ENCODE measurements around the gene S1PR5. TPM values are rescaled to one million over a fixed set of nuclear protein-coding genes. Genes with fewer than 3 reads are reported as not detected.
"Not testable (repeated sequence)": the region's sequence is repeated elsewhere in the genome, so short reads cannot be mapped to it uniquely, and the experiment has no call there.

The S1PR5 gene
- total and polyA plus RNA-seq, 4 experiments from 2014 or later: 1.3 to 3.1 (median 1.7) TPM

DNA sequence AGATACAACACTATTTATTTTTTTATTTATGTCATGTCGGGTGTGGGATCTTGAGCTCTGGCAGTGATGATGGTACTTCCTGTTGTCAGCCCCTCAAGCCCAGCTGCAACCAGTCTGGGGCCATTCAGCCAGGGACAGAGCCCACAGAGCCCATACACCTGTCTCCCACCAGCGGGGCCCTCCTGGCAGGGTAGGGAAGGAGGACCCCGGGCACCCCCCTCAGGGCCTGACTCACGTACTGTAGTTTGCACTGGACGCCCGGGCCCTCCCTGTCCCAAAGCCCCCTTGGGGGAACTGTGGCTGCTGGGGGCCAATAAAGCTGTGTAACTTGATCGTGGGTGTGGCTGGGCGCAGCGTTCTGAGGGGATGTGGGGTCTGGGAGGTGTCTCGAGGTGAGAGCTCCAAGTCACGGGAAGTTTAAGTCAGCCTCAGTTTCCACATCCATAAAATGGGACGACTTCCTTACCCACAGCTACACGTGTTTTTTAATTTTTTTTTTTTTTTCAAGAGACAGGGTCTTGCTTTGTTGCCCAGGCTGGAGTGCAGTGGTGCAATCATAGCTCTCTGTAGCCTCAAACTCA lies 35.9 kb upstream of the S1PR5 start:
- H3K9me3 Mint-ChIP-seq: no peaks in the 10 kb centered on the region
- peak in 1 of 5 donors; percentile 8 for DNase-seq
- Histone ChIP-seq H3K9me3 (ENCODE audit: control insufficient read depth in 1 of 2, low read length in 2 of 2) (no peaks in the 10 kb centered on the region), H3K27me3 (ENCODE audit: insufficient read depth, low read length) (no peaks in the 10 kb centered on the region), H3K36me3 (ENCODE audit: insufficient read depth, low read length) (peaks cover 53% of the 10 kb centered on the region), H3K4me1 (ENCODE audit: insufficient read depth, low read length) (peaks cover 51% of the 10 kb centered on the region), H3K4me3 (ENCODE audit: low read length in 2 of 2) (no peak overlapping the region), H3K27ac (ENCODE audit: low read depth, low read length) (peak overlapping the region; percentile 53)
- ChIA-PET CTCF (ENCODE audit: partially characterized antibody) (interaction anchor here (0.6 to 4.3 kb wide), 19 partner anchors 10 to 475 kb away, joined by 3 to 31 read pairs (median 4); partner anchors contain the start of genes CDKN2D and QTRT1), POLR2A (ENCODE audit: partially characterized antibody) (interaction anchor here (0.7 to 7.0 kb wide), 9 partner anchors 9 to 148 kb away, joined by 3 to 128 read pairs (median 5); partner anchors contain the start of genes ATG4D, CDKN2D, KRI1 and QTRT1)
- H3K27me3 Mint-ChIP-seq: no peaks in the 10 kb centered on the region
- peaks cover 29 to 67% of the 10 kb centered on the region in 2 donors for H3K36me3 Mint-ChIP-seq
- H3K4me1 Mint-ChIP-seq: peaks cover 20 to 53% (median 36%) of the 10 kb centered on the region in 4 donors
- H3K27ac Mint-ChIP-seq: peak overlapping the region; percentile 90 to 97 (median 93)
- peak overlapping the region in 6 of 8 donors; percentile 64 to 86 (median 84) for H3K4me3 Mint-ChIP-seq
- intact Hi-C loops (cut with micrococcal nuclease): no loop called here

DNA sequence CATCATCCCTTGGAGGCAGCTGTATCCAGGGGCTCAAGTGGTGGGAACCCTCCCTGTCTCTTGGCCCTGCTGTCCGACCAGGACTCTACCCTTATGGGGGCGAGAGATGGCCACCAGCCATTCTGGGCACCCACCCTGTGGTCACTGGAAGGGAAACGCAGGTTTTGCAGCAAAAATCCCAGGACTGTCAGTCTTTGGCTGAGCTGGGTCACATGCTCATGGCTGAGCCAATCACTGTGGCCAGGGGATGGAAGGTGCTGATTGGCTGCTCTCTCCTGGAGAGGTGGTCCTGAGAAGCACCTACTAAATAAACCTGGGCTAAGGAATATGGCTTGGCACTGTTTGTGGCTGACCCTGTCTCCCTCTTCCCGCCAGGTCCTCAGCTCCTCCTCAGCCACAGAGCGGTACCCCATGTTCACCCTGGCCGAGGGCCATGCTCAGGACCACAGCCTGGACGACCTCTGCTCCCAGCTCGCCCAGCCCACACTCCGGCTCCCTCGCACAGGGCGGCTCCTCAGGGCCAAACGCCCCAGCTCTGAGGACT lies 35.3 kb upstream of the S1PR5 start:
- peaks cover 20 to 50% (median 36%) of the 10 kb centered on the region in 4 donors for H3K4me1 Mint-ChIP-seq
- no peak overlapping the region for H3K4me3 ChIP-seq (ENCODE audit: low read length in 2 of 2)
- peak overlapping the region in 6 of 7 donors; percentile 53 to 97 (median 60) for H3K27ac Mint-ChIP-seq
- POLR2A ChIA-PET (ENCODE audit: partially characterized antibody): interaction anchor here (0.7 to 7.0 kb wide), 8 partner anchors 9 to 149 kb away, joined by 3 to 128 read pairs (median 4); partner anchors contain the start of genes ATG4D, CDKN2D, KRI1 and QTRT1
- CTCF ChIA-PET (ENCODE audit: partially characterized antibody): interaction anchor here (0.8 to 4.3 kb wide), 13 partner anchors 10 to 147 kb away, joined by 3 to 31 read pairs (median 5); partner anchors contain the start of gene KRI1
- no peak for DNase-seq
- H3K36me3 ChIP-seq (ENCODE audit: insufficient read depth, low read length): peaks cover 48% of the 10 kb centered on the region
- no peaks in the 10 kb centered on the region for H3K27me3 Mint-ChIP-seq
- H3K9me3 Mint-ChIP-seq: no peaks in the 10 kb centered on the region
- peak overlapping the region; percentile 53 for H3K27ac ChIP-seq (ENCODE audit: low read depth, low read length)
- peak overlapping the region in 4 of 8 donors; percentile 3 to 86 (median 4) for H3K4me3 Mint-ChIP-seq
- H3K27me3 ChIP-seq (ENCODE audit: insufficient read depth, low read length): no peaks in the 10 kb centered on the region
- H3K4me1 ChIP-seq (ENCODE audit: insufficient read depth, low read length): peaks cover 51% of the 10 kb centered on the region
- peaks cover 25 to 64% of the 10 kb centered on the region in 2 donors for H3K36me3 Mint-ChIP-seq
- intact Hi-C loops (cut with micrococcal nuclease): no loop called here
- no peaks in the 10 kb centered on the region for H3K9me3 ChIP-seq (ENCODE audit: control insufficient read depth in 1 of 2, low read length in 2 of 2)

DNA sequence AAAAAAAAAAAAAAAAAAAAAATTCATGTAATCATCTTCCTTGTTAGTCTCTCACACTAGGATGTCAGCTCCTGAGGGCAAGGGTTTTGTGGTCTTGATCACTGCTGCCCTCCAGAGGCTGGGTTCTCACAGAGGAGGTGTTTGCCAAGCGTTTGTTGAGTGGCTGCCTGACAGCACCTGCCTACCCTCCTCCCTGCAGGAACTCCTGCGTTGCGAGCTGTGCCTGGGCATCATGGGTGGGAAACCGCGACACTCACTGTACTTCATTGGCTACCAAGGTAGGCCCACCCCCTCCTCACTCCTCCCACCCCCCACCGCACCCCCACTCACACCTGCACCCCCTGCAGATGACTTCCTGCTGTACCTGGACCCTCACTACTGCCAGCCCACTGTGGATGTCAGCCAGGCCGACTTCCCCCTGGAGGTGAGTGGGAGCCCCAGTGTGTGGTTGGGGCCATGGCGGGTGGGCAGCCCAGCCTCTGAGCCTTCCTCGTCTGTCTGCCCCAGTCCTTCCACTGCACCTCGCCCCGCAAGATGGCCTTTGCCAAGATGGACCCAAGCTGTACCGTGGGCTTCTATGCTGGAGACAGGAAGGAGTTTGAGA lies 34.6 kb upstream of the S1PR5 start:
- Histone ChIP-seq H3K36me3 (ENCODE audit: insufficient read depth, low read length) (peaks cover 53% of the 10 kb centered on the region), H3K9me3 (ENCODE audit: control insufficient read depth in 1 of 2, low read length in 2 of 2) (no peaks in the 10 kb centered on the region), H3K4me3 (ENCODE audit: low read length in 2 of 2) (no peak overlapping the region), H3K27me3 (ENCODE audit: insufficient read depth, low read length) (no peaks in the 10 kb centered on the region), H3K4me1 (ENCODE audit: insufficient read depth, low read length) (peaks cover 51% of the 10 kb centered on the region), H3K27ac (ENCODE audit: low read depth, low read length) (peak overlapping the region; percentile 53)
- H3K4me1 Mint-ChIP-seq: peaks cover 21 to 50% (median 36%) of the 10 kb centered on the region in 4 donors
- H3K27me3 Mint-ChIP-seq: no peaks in the 10 kb centered on the region
- no peaks in the 10 kb centered on the region for H3K9me3 Mint-ChIP-seq
- ChIA-PET CTCF (ENCODE audit: partially characterized antibody) (interaction anchor here (0.7 to 4.2 kb wide), 12 partner anchors 10 to 148 kb away, joined by 3 to 31 read pairs (median 4); partner anchors contain the start of genes KRI1 and S1PR5), POLR2A (ENCODE audit: partially characterized antibody) (interaction anchor here (1.2 to 7.0 kb wide), 3 partner anchors 14 to 52 kb away, joined by 3 to 128 read pairs (median 13); partner anchors contain the start of genes CDKN2D and KRI1)
- H3K4me3 Mint-ChIP-seq: peak overlapping the region in 1 of 8 donors; percentile 15
- peak overlapping the region; percentile 29 to 86 (median 63) for H3K27ac Mint-ChIP-seq
- intact Hi-C loops (cut with micrococcal nuclease): no loop called here
- DNase-seq: peak in 3 of 5 donors; percentile 23 to 28 (median 27)
- H3K36me3 Mint-ChIP-seq: peaks cover 25 to 67% of the 10 kb centered on the region in 2 donors

DNA sequence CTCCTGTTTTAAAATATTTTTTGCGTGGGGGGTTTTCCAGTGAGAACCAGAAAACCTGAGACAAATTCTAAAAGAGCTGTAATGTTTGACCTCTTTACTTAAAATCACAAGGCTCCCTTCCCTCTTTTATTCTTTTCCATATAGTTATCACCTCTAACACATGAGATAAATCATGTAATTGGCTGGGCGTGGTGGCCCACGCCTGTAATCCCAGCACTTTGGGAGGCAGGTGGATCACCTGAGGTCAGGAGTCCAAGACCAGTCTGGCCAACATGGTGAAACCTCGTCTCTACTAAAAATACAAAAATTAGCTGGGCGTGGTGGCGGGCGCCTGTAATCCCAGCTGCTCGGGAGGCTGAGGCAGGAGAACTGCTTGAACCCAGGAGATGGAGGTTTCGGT lies 33.8 kb upstream of the S1PR5 start:
- Mint-ChIP-seq H3K4me1 (peaks cover 21 to 47% (median 34%) of the 10 kb centered on the region in 4 donors), H3K36me3 (peaks cover 25 to 65% of the 10 kb centered on the region in 2 donors), H3K27ac (peak overlapping the region in 4 of 7 donors; percentile 22 to 79 (median 55))
- ChIA-PET POLR2A (ENCODE audit: partially characterized antibody) (interaction anchor here (1.2 to 7.0 kb wide), 2 partner anchors 15 to 53 kb away, joined by 3 to 128 read pairs; partner anchors contain the start of genes CDKN2D and KRI1), CTCF (ENCODE audit: partially characterized antibody) (interaction anchor here (0.7 to 4.2 kb wide), 6 partner anchors 9 to 67 kb away, joined by 3 to 31 read pairs (median 4); partner anchors contain the start of genes KRI1 and S1PR5)
- peaks cover 44% of the 10 kb centered on the region for H3K4me1 ChIP-seq (ENCODE audit: insufficient read depth, low read length)
- H3K9me3 Mint-ChIP-seq; H3K4me3 Mint-ChIP-seq; H3K4me3 ChIP-seq (ENCODE audit: low read length in 2 of 2); DNase-seq; H3K27me3 ChIP-seq (ENCODE audit: insufficient read depth, low read length); H3K9me3 ChIP-seq (ENCODE audit: control insufficient read depth in 1 of 2, low read length in 2 of 2); H3K27me3 Mint-ChIP-seq; intact Hi-C loops (cut with micrococcal nuclease); H3K27ac ChIP-seq (ENCODE audit: low read depth, low read length): not testable (repeated sequence)
- H3K36me3 ChIP-seq (ENCODE audit: insufficient read depth, low read length): peaks cover 54% of the 10 kb centered on the region

DNA sequence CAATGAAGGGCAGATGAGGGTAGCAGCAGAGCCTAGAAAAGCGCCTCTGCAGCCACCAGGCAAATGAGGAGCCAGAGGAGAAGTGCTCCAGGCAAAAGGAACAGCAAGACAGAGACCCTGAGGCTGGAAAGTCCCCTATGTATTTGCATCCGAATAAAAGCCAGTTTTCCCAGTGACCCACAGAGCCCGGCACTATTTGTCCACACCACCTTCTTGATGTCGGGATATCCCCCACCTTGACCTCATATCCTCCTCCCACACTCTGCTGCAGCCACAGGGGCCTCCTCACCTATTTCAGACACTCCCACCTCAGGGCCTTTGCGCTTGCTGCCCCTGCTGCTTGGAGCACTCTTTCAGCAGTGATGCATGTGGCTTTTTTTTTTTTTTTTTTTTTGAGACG lies 33.1 kb upstream of the S1PR5 start:
- no peak for DNase-seq
- peak overlapping the region in 2 of 7 donors; percentile 63 to 69 for H3K27ac Mint-ChIP-seq
- H3K27me3 Mint-ChIP-seq: no peaks in the 10 kb centered on the region
- peaks cover 38% of the 10 kb centered on the region for H3K4me1 ChIP-seq (ENCODE audit: insufficient read depth, low read length)
- H3K36me3 Mint-ChIP-seq: peaks cover 25 to 59% of the 10 kb centered on the region in 2 donors
- H3K27me3 ChIP-seq (ENCODE audit: insufficient read depth, low read length): no peaks in the 10 kb centered on the region
- H3K27ac ChIP-seq (ENCODE audit: low read depth, low read length): no peak overlapping the region
- ChIA-PET POLR2A (ENCODE audit: partially characterized antibody) (interaction anchor here (0.6 to 7.0 kb wide), 2 partner anchors 10 to 15 kb away, joined by 4 to 128 read pairs; partner anchors contain the start of genes CDKN2D and KRI1), CTCF (ENCODE audit: partially characterized antibody) (no interaction called here)
- no peak overlapping the region for H3K4me3 Mint-ChIP-seq
- intact Hi-C loops (cut with micrococcal nuclease): no loop called here
- no peaks in the 10 kb centered on the region for H3K9me3 ChIP-seq (ENCODE audit: control insufficient read depth in 1 of 2, low read length in 2 of 2)
- H3K9me3 Mint-ChIP-seq: no peaks in the 10 kb centered on the region
- H3K36me3 ChIP-seq (ENCODE audit: insufficient read depth, low read length): peaks cover 47% of the 10 kb centered on the region
- H3K4me3 ChIP-seq (ENCODE audit: low read length in 2 of 2): no peak overlapping the region
- H3K4me1 Mint-ChIP-seq: peaks cover 19 to 40% (median 29%) of the 10 kb centered on the region in 4 donors

DNA sequence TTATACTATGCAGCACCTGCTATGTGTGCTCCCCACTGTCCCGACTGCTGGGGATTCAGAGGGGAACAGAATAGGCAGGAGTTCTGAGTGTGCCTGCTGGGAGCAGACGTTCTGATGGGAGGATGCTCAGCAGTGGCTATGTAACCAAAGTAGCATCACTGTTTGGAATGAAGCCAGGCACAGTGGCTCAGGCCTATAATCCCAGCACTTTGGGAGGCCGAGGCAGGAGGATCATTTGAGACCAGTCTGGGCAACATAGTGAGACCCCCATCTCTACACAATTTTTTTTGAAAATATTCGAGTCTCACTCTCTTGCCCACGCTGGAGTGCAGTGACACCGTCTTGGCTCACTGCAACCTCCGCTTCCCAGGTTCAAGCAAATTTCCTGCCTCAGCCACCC lies 32.5 kb upstream of the S1PR5 start:
- no peaks in the 10 kb centered on the region for H3K9me3 Mint-ChIP-seq
- Histone ChIP-seq H3K4me1 (ENCODE audit: insufficient read depth, low read length) (peaks cover 37% of the 10 kb centered on the region), H3K36me3 (ENCODE audit: insufficient read depth, low read length) (peaks cover 43% of the 10 kb centered on the region), H3K27me3 (ENCODE audit: insufficient read depth, low read length) (no peaks in the 10 kb centered on the region), H3K27ac (ENCODE audit: low read depth, low read length) (no peak overlapping the region), H3K4me3 (ENCODE audit: low read length in 2 of 2) (no peak overlapping the region), H3K9me3 (ENCODE audit: control insufficient read depth in 1 of 2, low read length in 2 of 2) (no peaks in the 10 kb centered on the region)
- no peaks in the 10 kb centered on the region for H3K27me3 Mint-ChIP-seq
- peaks cover 22 to 40% (median 30%) of the 10 kb centered on the region in 4 donors for H3K4me1 Mint-ChIP-seq
- ChIA-PET POLR2A (ENCODE audit: partially characterized antibody) (no interaction called here), CTCF (ENCODE audit: partially characterized antibody) (no interaction called here)
- peak overlapping the region in 2 of 7 donors; percentile 63 to 69 for H3K27ac Mint-ChIP-seq
- intact Hi-C loops (cut with micrococcal nuclease): no loop called here
- H3K36me3 Mint-ChIP-seq: peaks cover 25 to 64% of the 10 kb centered on the region in 2 donors
- no peak for DNase-seq
- no peak overlapping the region for H3K4me3 Mint-ChIP-seq

All from CD4-positive, alpha-beta memory T cell (primary cell).